ENCODE measurements around the gene WWP2. TPM values are rescaled to one million over a fixed set of nuclear protein-coding genes. Genes with fewer than 3 reads are reported as not detected.
"Not testable (repeated sequence)": the region's sequence is repeated elsewhere in the genome, so short reads cannot be mapped to it uniquely, and the experiment has no call there.

The WWP2 gene
- total RNA-seq, 1 experiment from 2014 or later, result 21.7 TPM

GRCh38 chr16:69938981-69939820, 177.1 kb downstream of the WWP2 start:
- no peak for DNase-seq (ENCODE audit: extremely low read depth, low read depth)

- DNase-seq (ENCODE audit: extremely low read depth, low read depth), result no peak
Observed at GRCh38 chr16:69939821-69940585, 177.9 kb downstream of the WWP2 start.

- no peak for DNase-seq (ENCODE audit: extremely low read depth, low read depth)
Observed at GRCh38 chr16:69940676-69941075, 178.5 kb downstream of the WWP2 start.

GRCh38 chr16:69941251-69942098, 179.3 kb downstream of the WWP2 start:
- DNase-seq (ENCODE audit: extremely low read depth, low read depth), result no peak

- DNase-seq (ENCODE audit: extremely low read depth, low read depth), result no peak
Observed at GRCh38 chr16:69942099-69942491, 180.0 kb downstream of the WWP2 start.

GRCh38 chr16:69942627-69943170, 180.6 kb downstream of the WWP2 start:
- DNase-seq (ENCODE audit: extremely low read depth, low read depth), result no peak

GRCh38 chr16:69943241-69944036, 181.3 kb downstream of the WWP2 start:
- DNase-seq (ENCODE audit: extremely low read depth, low read depth), result not testable (repeated sequence)

- not testable (repeated sequence) for DNase-seq (ENCODE audit: extremely low read depth, low read depth)
Observed at GRCh38 chr16:69950411-69950810, 188.3 kb downstream of the WWP2 start.

- DNase-seq (ENCODE audit: extremely low read depth, low read depth), result not testable (repeated sequence)
Observed at GRCh38 chr16:69951017-69951671, 189.0 kb downstream of the WWP2 start, which contains the start of gene CLEC18A. TSS of gene CLEC18A (plus strand) at chr16:69951334. CDS start at chr16:69951367, 33 bp downstream.

GRCh38 chr16:69951672-69952031, 189.5 kb downstream of the WWP2 start:
- not testable (repeated sequence) for DNase-seq (ENCODE audit: extremely low read depth, low read depth)

GRCh38 chr16:69952116-69952515, 190.0 kb downstream of the WWP2 start:
- DNase-seq (ENCODE audit: extremely low read depth, low read depth), result not testable (repeated sequence)

GRCh38 chr16:69952572-69953355, 190.6 kb downstream of the WWP2 start:
- DNase-seq (ENCODE audit: extremely low read depth, low read depth), result not testable (repeated sequence)

GRCh38 chr16:69954241-69954640, 192.1 kb downstream of the WWP2 start:
- DNase-seq (ENCODE audit: extremely low read depth, low read depth), result not testable (repeated sequence)

GRCh38 chr16:69963312-69963711, 201.2 kb downstream of the WWP2 start:
- DNase-seq (ENCODE audit: extremely low read depth, low read depth), result not testable (repeated sequence)

GRCh38 chr16:69964960-69965660, 203.0 kb downstream of the WWP2 start:
- peak; percentile 20 for DNase-seq (ENCODE audit: extremely low read depth, low read depth)

- not testable (repeated sequence) for DNase-seq (ENCODE audit: extremely low read depth, low read depth)
Observed at GRCh38 chr16:69965661-69966054, 203.5 kb downstream of the WWP2 start.

GRCh38 chr16:69967688-69968087, 205.6 kb downstream of the WWP2 start:
- DNase-seq (ENCODE audit: extremely low read depth, low read depth), result not testable (repeated sequence)

GRCh38 chr16:69968125-69968524, 206.0 kb downstream of the WWP2 start:
- not testable (repeated sequence) for DNase-seq (ENCODE audit: extremely low read depth, low read depth)
